Measurements from ENCODE around the gene SLC17A2.

SLC17A2 gene

GRCh38 chr6:25883536-25883935, 47.0 kb downstream of the SLC17A2 start:
- no peak for DNase-seq (ENCODE audit: low read depth)

- no peak for DNase-seq (ENCODE audit: low read depth)
Observed at GRCh38 chr6:25882051-25882496, 48.4 kb downstream of the SLC17A2 start.

- no peak for DNase-seq (ENCODE audit: low read depth)
Observed at GRCh38 chr6:25880601-25881000, 49.9 kb downstream of the SLC17A2 start.

GRCh38 chr6:25878721-25879322, 51.7 kb downstream of the SLC17A2 start:
- DNase-seq (ENCODE audit: low read depth): no peak

DNA sequence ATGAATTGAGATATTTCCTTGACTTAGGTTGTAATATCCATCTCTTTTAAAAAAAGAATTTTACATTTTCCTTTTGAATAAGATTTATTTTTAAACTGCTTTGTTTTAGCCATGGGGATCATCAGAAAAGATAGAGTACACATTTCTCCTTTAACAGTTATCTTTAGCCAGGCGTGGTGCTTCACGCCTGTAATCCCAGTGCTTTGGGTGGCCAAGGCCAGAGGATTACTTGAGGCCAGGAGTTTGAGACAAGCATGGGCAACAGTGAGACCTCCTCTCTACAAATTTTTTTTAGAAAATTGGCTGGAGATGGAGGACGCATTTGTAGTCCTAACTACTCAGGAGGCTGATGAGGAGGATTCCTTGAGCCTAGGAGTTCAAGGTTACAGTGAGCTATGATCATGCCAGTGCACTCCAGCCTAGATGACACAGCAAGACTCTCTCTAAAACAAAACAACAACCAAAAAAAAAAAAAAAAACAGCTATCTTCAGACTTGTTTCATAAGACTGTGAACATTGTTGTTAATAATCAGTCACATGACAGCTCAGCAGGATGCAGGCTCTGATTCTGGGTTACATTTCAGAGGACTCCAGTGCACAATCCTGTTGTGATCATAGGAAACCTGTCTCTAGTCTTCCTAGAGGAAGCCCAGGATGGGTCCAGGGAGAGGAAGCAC, 54.4 kb downstream of the SLC17A2 start:
- no peak for DNase-seq (ENCODE audit: low read depth)

GRCh38 chr6:25875563-25875905, 55.0 kb downstream of the SLC17A2 start:
- DNase-seq (ENCODE audit: low read depth): no peak

DNA sequence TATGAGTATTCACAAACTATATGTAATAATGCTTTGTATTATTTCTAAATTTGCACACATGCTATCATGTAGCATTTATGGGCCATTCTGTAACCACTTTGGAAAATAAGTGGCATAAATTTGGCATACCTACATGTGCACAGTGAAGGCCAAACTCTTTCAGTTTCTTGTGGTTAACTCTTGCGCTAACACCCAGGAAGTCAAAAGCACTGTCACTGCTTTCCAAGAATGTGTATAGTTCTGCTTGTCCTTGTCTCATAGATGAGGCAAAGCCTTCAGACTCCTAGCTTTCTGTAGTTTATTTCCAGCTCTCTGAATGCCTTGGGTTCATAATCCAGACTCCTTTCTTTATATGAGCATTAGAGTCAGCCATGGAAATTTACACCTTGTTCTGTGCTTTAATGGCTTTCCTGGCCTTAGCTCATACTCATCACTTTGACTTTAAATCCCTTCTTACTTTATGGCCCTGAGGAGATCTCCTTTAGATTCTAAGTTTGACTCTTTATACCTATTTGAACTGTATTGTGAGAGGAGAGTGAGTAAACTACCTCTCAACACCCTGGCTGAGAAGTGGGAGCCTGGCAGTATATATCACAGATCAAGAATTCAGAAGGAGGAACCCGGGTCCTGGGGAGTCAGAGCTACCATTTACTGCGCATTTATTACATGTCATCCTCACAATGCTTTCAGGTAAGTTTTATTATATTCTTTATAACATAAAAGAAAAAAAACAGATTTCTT, 55.5 kb downstream of the SLC17A2 start:
- DNase-seq (ENCODE audit: low read depth): no peak

- no peak for DNase-seq (ENCODE audit: low read depth)
Observed at GRCh38 chr6:25874118-25874517, 56.4 kb downstream of the SLC17A2 start, which contains the start of gene SLC17A3. SLC17A3 (minus strand) TSS chr6:25874243; CDS start chr6:25868387, 5,856 bp downstream.

DNA sequence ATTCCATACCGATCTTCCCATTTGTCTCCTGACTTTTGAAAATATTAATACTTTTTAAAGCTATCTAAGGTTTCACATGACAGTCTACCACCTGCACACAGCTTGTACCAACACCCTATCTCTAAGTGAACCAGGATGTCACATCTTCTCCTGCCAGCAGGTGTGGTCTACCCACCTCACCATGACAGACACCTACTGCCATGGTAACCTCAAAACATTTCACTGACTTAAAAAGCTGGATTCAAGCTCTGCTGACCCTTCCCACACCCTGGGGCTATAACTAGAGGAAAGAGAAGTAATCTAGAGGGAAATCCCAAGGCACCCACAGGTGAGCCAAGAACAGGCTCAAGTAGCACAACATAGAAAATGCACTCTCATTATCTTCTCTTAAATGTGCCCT, 57.7 kb downstream of the SLC17A2 start:
- DNase-seq (ENCODE audit: low read depth): no peak

- DNase-seq (ENCODE audit: low read depth): no peak
Observed at GRCh38 chr6:25869840-25870239, 60.7 kb downstream of the SLC17A2 start.

GRCh38 chr6:25868436-25869183, 61.9 kb downstream of the SLC17A2 start:
- DNase-seq (ENCODE audit: low read depth): no peak

GRCh38 chr6:25866011-25866410, 64.5 kb downstream of the SLC17A2 start:
- DNase-seq (ENCODE audit: low read depth): no peak

- DNase-seq (ENCODE audit: low read depth): no peak
Observed at GRCh38 chr6:25863360-25863759, 67.1 kb downstream of the SLC17A2 start.
